ENCODE measurements around the gene SLX4IP.

Gene SLX4IP

GRCh38 chr20:10532361-10532760, 97.3 kb downstream of the SLX4IP start:
- no peak for TF ChIP-seq CTCF (IDR thresholded peaks at IDR 0.05; ENCODE audit: low read length, missing control alignments)
- no peak for DNase-seq (ENCODE audit: low read depth)
- no peak overlapping the region for H3K4me3 ChIP-seq (replicated peaks; ENCODE audit: low read depth, low read length)

- DNase-seq (ENCODE audit: low read depth): peak; percentile 53
- no peak overlapping the region for H3K4me3 ChIP-seq (replicated peaks; ENCODE audit: low read depth, low read length)
- peak; percentile 68 for TF ChIP-seq CTCF (IDR thresholded peaks at IDR 0.05; ENCODE audit: low read length, missing control alignments)
Measured at GRCh38 chr20:10536531-10536930, 101.4 kb downstream of the SLX4IP start.

GRCh38 chr20:10537850-10538480, 102.9 kb downstream of the SLX4IP start:
- H3K4me3 ChIP-seq (replicated peaks; ENCODE audit: low read depth, low read length): no peak overlapping the region
- DNase-seq (ENCODE audit: low read depth): peak; percentile 53
- no peak for TF ChIP-seq CTCF (IDR thresholded peaks at IDR 0.05; ENCODE audit: low read length, missing control alignments)

GRCh38 chr20:10538768-10539167, 103.7 kb downstream of the SLX4IP start:
- no peak for TF ChIP-seq CTCF (IDR thresholded peaks at IDR 0.05; ENCODE audit: low read length, missing control alignments)

GRCh38 chr20:10539818-10540553, 104.9 kb downstream of the SLX4IP start:
- TF ChIP-seq CTCF (IDR thresholded peaks at IDR 0.05; ENCODE audit: low read length, missing control alignments): no peak
- H3K4me3 ChIP-seq (replicated peaks; ENCODE audit: low read depth, low read length): no peak overlapping the region
- DNase-seq (ENCODE audit: low read depth): no peak

More at GRCh38 chr20:10538768-10539167, 103.7 kb downstream of the SLX4IP start:
- H3K4me3 ChIP-seq (replicated peaks; ENCODE audit: low read depth, low read length): no peak overlapping the region
- DNase-seq (ENCODE audit: low read depth): no peak

GRCh38 chr20:10540636-10541493, 105.8 kb downstream of the SLX4IP start:
- H3K4me3 ChIP-seq (replicated peaks; ENCODE audit: low read depth, low read length): no peak overlapping the region
- TF ChIP-seq CTCF (IDR thresholded peaks at IDR 0.05; ENCODE audit: low read length, missing control alignments): no peak
- DNase-seq (ENCODE audit: low read depth): peak; percentile 91

All from fibroblast of pulmonary artery (primary cell).